ENCODE results near the gene NOD2.

The NOD2 gene

GRCh38 chr16:50743581-50744225, 50.3 kb downstream of the NOD2 start:
- no peak for DNase-seq

GRCh38 chr16:50744881-50745280, 51.5 kb downstream of the NOD2 start:
- no peak for DNase-seq

GRCh38 chr16:50745940-50746339, 52.5 kb downstream of the NOD2 start:
- DNase-seq, result no peak

GRCh38 chr16:50747207-50747956, 54.0 kb downstream of the NOD2 start:
- no peak for DNase-seq

GRCh38 chr16:50751528-50751927, 58.1 kb downstream of the NOD2 start:
- no peak for DNase-seq

- no peak for DNase-seq
Observed at GRCh38 chr16:50752471-50753235, 59.2 kb downstream of the NOD2 start.

GRCh38 chr16:50756473-50756872, 63.1 kb downstream of the NOD2 start:
- DNase-seq, result no peak

- no peak for DNase-seq
Observed at GRCh38 chr16:50761267-50761666, 67.9 kb downstream of the NOD2 start.

DNA sequence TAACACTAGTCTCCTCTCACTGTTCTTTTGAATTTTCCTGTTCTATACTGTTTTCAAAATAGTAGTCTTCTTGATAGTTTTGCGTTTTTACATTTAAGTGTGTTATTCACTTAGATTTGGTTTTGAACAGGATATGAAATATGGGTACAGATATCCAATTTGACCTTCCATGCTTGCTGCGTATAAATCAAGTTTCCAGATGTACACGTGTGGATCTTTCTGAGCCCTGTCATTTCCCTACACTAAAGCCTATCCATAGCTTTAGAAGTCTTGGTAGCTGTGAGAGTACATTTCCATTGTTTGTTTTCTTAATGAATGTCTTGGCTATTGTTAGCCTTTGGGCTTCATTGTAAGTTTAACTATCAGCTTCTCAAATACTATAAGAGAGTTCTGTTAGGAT, 68.8 kb downstream of the NOD2 start:
- no peak for DNase-seq

- DNase-seq, result no peak
Observed at GRCh38 chr16:50763211-50763610, 69.8 kb downstream of the NOD2 start.

- DNase-seq, result no peak
Observed at GRCh38 chr16:50765260-50765659, 71.9 kb downstream of the NOD2 start.

- DNase-seq, result no peak
Observed at GRCh38 chr16:50765861-50766260, 72.5 kb downstream of the NOD2 start.

DNA sequence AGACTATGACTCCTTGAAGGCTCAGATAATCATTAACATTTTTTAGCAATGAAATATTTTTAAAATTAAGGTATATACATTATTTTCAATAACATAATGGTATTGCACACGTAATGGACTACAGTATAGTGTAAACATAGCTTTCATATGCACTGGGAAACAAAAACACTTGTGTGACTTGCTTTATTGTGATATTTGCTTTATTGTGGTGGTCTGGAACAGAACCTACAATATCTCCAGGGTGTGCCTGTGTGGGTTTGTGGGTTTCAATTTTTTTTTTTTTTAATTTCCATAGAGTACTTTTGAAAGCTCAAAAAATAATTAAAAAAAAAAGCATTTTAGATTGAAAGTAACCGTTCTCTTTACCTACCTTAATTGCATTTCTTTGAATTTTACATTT, 73.8 kb downstream of the NOD2 start:
- no peak for DNase-seq

DNA sequence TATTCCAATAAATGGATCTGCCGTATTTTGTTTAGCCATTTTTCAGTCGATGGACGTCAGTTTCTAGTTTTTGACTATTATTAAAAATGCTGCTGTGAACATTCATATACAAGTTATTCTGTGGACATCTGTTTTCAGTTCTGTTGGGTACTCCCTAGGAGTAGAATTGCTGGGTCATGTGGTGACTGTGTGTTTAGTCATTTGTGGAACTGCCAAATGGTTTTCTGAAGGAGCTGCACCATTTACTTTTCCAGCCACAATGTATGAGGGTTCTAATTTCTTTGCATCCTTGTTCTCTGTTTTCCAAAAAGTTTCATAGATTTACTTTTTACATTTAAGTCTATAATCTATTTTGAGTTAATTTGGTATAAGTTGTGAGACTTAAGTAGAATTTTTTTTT, 78.0 kb downstream of the NOD2 start:
- no peak for DNase-seq

GRCh38 chr16:50774405-50774804, 81.0 kb downstream of the NOD2 start:
- DNase-seq, result no peak

DNA sequence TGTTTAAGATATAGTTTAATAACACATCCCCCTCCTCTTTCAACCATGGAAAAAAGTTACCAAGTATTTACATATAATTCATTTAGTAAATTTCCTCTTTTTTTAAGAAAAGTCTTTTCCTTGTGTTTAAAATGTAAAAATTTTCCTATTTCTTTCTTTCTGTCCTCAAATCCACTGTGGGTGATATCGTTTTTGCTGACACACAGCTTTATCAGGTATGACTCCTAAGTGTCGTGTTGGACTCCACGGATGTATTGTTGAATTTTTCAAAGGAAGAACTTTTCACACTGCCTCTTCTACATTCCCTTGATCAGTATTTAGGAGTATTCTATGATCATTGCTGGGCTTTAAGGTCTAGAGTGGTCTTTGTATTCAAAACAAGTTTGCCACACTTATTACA, 81.6 kb downstream of the NOD2 start:
- no peak for DNase-seq

GRCh38 chr16:50776037-50776436, 82.6 kb downstream of the NOD2 start:
- DNase-seq, result no peak

GRCh38 chr16:50778284-50779163, 85.1 kb downstream of the NOD2 start:
- DNase-seq, result no peak

GRCh38 chr16:50781043-50781442, 87.6 kb downstream of the NOD2 start:
- DNase-seq, result no peak

GRCh38 chr16:50781518-50781917, 88.1 kb downstream of the NOD2 start:
- DNase-seq, result no peak

Data from NCI-H774 (cell line).